Parietal lobe (tissue), 2 donors: ENCODE measurements around the gene SGPL1. TPM values are rescaled to one million over a fixed set of nuclear protein-coding genes. Genes with fewer than 3 reads are reported as not detected.

Experiments used
- small RNA-seq: library from RNA; depleted of rRNA; stranded (forward); fragments of <200 nt; gene quantifications from one replicate; pipeline ENCODE3, GENCODE V24; 2014; ENCODE audit warnings: low replicate concordance
- total RNA-seq: library from RNA; depleted of rRNA; stranded (reverse); fragments of >200 nt; gene quantifications from one replicate; pipeline ENCODE4 v1.2.3, GENCODE V29; 2014

Gene SGPL1, protein sequence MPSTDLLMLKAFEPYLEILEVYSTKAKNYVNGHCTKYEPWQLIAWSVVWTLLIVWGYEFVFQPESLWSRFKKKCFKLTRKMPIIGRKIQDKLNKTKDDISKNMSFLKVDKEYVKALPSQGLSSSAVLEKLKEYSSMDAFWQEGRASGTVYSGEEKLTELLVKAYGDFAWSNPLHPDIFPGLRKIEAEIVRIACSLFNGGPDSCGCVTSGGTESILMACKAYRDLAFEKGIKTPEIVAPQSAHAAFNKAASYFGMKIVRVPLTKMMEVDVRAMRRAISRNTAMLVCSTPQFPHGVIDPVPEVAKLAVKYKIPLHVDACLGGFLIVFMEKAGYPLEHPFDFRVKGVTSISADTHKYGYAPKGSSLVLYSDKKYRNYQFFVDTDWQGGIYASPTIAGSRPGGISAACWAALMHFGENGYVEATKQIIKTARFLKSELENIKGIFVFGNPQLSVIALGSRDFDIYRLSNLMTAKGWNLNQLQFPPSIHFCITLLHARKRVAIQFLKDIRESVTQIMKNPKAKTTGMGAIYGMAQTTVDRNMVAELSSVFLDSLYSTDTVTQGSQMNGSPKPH
- 60.7 TPM for total RNA-seq

DNA sequence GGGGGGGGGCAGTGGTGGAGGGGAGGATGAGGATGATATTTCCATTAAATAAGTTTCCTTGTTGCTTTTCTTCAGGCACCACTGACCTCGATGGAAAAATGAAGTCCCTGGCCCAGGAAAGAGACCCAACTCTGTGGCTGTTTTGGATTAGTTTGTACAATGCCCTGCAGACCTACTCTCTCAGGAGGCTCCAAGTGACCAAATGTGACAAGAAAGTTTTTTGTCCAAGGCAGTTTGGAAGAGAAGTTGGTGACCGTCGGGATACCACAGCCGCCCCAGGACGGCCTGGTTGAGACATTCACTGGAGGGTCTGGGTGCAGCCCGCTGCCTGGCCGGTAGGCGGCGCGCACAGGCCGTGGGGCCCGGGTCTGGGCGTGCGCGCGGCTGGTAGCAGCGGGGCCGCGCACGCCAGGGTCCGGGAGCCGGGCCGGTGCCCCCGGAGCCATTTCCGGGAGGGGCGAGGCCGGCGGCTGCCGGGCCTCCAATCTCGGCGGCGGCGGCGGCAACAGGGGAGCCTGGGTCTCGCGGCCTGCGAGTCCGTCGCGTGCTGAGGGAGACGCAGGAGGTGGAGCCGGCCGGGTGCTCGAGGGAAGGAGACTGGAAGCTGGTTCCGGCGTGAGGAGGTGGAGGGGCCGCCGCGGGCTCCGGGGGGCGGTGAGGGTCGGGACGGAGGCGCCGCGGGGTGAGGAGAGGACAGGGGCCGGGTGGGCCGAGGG lies at the start of gene SGPL1:
TSS of gene SGPL1 (plus strand) at position 445 of the 716 bp plus-strand sequence. CDS start 906 bp downstream, outside the sequence.

DNA sequence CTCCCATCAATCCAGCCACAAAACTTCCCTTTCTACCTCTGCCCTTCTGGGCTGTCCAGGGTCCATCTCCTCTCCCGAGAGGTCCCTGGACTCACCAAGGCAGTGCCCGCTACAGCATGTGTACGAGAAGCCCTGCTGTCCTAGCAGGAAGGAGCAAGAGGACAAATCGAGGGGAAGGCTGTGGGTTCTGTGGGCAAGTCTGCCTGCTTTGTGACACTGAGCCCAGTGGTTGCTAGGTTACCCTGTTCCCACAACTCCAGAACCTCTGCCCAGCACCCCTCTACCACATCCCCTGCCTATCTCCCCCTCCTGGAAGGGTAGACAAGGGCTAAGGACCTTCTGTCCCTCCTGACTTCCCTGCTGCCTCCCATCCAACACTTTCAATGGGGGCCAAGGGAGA lies 30.6 kb upstream of the SGPL1 start, which contains the start of gene TBATA:
TSS of gene TBATA (minus strand) at position 188 of the 400 bp plus-strand sequence. CDS start 1,998 bp downstream, outside the sequence.

DNA sequence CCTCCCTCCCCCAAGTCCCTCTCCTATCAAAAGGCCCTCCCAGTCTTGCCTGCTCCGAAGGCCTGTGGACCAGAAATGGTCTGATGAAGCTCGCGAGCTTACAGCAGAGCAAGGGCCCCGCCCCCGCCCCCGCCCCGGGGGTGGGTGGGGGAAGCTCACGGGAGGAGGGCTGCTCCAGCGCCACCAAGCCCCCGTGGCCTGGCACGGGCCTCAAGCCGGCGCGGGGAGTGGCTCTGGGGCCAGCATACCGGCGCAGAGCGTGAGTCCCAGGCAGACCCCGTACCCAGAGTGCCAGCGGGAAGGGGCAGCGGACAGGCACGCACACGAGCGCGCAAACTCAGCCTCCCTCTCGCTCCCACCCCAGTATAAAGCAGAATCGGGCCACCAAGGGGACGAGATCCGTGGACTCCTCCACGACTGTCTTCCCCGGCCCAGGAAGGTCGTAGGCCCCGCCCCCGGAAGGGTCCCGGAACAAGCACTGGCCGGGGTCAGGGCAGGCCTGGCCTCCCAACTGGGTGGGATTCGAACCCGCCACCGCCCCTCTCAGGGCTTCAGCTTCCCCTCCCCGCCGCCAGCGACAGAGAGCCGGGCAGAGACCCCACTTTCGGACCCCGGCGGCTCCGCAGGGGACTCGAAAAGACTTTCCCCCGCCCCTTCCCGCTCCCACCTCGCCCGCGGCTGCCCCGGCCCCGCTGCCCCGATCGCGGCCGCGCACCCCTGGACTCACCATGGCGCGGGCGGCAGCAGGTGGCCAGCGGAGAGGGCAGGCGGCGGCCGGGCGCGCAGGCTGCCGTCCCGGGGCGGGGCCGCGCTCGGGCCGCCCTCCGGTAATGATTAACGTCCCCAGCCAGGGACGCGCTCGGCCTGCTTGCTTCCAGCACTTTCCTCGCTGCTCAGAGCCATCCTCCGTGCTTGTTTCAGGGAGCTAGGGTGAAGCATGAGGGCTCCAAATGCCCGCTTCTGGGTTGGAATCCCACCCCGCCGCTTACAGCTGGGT lies 72.4 kb downstream of the SGPL1 start, which contains the start of gene PCBD1:
TSS of gene PCBD1 (minus strand) at position 762 of the 997 bp plus-strand sequence. CDS start at position 730, 32 bp downstream.

Small RNA genes within 50 kb of the gene (small RNA-seq; reads per million reads assigned to genes)
- not detected for gene RPS26P40

Other genes starting within 250 kb of the SGPL1 start
- not detected for gene PRF1, start 213.2 kb upstream of the SGPL1 start, total RNA-seq
- 0.31 TPM for gene ADAMTS14, start 143.4 kb upstream of the SGPL1 start, total RNA-seq
- gene TBATA, start 30.6 kb upstream of the SGPL1 start, total RNA-seq: not detected
- gene PCBD1, start 72.6 kb downstream of the SGPL1 start, total RNA-seq: 11.6 TPM